HG02678 (cell line): ENCODE measurements around the gene PGLYRP1.

Experiments used
- ATAC-seq: cut with Tn5 transposase; IDR thresholded peaks from one replicate; pipeline ENCODE4 v1.9.1; 2021; ENCODE audit warnings: mild to moderate bottlenecking, moderate library complexity; ENCODE audit not compliant: unreplicated experiment

Gene PGLYRP1

DNA sequence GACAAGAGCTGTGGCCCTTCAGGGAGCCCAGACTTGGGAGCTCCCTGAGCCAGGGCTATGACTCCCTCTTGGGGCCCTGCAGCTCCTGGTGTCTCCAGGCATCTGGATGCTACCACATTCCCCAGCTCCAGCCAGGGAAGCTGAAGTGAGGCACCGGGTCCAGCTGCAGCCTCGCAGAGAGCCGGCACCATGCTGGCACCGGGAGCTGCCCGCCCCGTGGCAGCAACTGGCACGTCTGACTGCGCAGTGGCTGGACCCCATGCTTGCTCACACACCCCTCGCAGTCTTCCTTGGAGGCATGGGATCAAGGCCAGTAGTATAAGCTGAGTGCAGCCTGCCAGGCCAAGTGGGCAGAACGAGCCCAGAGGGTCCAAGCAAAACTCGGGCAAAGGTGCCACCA lies 10.5 kb upstream of the PGLYRP1 start:
- no peak for ATAC-seq

DNA sequence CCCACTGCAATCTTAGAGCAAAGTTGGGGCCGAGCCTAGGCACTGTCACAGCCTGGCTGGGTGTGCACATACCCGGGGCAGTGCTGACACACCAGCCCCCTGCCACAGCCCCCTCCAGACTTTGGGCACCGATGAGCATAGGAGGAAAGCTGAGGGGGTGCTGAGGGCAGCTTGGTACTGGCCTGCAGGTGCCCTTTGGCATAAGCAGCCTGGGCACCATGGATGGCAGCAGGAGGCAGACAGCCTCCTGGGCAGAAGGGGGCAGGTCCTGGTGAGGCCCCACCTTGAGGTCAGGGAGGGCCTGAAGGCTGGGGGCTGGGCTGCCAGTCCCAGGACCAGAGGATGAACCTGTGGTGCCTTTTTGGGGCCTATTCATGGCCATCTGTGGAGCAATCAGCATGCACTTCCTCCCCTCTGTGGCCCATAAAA lies 9.8 kb upstream of the PGLYRP1 start:
- no peak for ATAC-seq

DNA sequence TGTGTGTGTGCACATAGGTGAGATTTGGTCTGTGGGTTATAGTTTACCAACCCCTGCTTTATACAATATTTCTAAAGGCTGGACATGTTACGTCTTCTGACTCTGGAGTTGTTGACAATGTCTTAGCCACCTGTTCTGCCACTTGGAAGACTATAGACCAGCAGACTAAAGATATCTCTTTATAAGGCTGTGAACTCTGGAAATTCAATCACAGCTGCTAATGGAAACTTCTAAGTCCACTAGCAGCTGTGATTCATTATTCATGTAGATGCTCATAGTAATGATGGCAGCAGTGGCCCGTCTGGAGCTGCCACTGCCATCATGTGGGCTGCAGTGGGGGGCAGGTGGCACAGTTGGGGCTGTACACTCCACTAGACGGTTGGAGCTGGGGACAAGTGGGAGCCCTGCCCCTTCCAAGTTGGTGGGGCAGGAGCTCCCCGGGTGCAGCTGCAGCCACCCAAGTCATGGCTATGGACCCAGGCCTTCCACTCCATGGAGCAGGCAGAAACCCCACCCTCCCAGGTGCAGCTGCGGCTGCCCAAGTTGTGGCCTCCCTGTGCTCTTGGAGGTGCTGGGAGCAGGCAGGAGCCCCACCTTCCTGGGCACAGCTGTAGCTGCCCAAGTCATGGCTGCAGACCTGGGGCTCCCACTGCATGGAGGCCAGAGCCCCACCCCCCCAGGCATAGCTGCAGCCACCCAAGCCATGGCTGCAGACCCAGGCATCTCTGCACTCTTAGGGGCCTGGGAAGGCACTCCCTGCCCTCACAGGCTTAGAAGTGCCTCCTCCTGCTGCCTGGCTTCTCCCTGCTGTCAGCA lies 9.1 kb upstream of the PGLYRP1 start:
- ATAC-seq: no peak

DNA sequence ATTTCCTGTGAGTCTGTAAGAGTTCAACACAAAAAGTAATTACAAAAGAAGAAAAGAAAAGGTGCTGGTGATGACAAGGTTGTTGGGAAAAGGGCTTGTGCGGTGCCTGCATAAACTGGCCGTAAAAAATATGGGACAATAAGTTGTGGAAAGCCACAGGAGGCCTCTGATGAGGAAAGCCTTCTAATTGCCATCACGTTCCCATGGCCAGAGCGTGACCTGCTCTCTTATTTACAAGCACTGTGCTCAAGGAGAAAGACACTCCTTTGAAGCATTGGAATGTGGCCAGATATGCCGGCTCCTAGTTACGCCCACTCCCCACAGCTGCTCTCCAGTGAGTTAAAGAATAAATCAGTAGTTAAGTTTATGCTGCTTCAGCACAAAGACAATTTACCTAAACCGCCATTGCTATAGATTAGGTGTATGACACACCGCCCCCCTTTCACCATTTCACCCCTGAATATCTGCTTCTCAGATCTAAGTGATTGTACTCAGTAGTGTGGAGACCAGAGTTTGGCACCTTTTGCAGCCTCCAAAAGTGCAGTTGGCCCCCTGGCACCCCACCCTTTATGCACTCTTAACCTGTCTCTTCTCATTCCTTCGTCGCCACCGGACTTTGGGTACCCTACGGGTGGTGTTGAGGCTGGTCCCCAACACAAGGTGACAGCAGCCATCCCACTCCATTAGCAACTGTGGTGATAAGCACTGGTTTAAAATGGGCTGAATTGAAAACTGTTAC lies 8.1 kb upstream of the PGLYRP1 start:
- ATAC-seq: no peak

DNA sequence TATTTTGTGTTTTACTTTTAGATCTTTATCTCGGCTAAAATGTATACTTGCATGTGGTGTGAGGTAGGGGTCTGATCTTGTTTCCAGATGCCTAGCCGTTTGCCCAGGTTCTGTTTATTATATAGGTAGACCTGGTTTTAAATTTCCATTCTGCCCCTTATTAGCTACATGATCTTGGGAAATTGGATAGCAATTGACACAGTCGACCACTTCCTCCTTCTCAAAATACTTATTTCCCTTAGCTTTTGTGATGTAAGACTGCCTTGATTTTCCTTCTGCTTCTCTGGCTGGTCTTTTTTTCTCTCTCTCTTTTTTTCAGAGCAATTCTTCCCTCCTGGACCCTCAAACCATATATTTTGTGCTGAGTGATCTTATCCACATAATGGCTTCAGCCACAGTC lies 3.0 kb upstream of the PGLYRP1 start:
- no peak for ATAC-seq

DNA sequence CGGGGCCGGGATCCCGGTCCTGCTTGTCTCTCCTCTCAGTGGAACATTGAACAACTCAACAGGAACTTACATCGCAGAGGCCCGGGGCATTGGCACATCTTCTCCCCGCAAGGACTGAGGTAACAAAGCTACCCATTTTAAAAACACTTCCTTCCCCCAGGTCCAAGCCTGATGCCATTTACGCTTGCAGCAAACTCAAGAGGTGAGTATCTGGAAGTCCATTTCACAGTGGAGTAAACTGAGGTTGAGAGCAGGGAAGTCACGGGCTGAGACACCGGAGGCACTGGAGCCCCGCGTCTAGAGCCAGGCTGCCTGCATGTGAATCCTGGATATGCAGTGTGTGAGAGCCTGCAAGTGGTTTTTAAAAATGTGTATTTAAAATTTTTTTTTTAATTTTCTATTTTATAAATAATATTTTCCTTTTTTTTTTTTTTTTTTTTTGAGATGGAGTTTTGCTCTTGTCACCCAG lies 492 bp upstream of the PGLYRP1 start:
- no peak for ATAC-seq

DNA sequence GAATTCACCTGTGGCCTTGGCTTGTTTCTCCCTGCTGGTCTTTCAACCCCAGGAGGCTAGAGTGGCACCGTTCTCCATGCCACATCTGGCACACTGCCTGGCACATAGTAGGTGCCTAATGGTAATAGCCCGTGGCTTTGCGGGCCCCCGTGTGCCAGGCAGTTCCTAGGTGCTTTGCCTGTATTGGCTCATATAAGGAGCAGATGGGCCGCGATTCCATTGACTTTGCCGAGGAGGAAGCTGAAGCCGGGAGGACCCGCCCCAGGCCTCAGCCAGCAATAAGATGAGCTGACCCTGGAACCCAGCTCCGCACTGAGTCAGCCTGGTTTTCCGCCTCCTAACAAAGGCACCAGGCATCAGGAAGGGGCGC lies 807 bp downstream of the PGLYRP1 start:
- no peak for ATAC-seq

DNA sequence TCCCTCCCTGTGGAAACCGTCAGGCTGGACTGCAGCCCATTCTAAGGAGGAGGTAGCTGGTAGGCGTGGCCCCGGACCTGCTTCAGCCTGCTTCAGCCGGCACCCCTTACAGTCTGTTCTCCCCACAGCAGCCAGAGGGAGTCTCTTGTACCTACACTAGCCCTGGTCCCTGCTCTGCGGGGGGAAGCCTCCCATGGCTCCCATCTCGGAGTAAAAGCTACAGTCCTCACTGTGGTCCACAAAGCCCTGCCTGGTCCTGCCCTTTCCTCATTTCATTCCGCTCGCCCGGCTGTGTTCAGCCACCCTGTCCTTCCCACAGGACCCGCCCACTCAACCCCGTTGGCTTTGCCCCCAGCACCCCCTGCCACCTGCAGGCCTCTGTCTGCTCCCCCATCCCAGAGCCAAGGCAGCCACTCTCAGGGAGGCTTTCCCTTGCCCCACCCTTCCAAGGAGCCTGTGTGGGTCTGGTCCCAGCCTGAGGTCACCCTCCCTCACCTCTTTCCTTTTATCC lies 1.3 kb downstream of the PGLYRP1 start:
- no peak for ATAC-seq

DNA sequence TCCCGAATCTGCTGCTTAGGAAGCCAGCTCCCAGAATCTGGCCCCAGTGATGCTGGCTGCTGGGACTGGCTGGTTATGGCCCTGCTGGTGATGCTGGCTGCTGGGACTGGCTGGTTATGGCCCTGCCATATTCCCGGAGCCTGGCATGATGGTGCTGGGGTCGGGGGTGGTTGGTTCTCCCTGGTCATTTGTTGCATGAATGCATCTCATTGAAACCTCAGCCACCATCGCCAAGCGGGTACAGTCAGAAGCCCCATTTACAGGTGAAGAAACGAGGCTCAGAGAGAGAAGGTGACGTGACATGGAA lies 2.1 kb downstream of the PGLYRP1 start:
- no peak for ATAC-seq

DNA sequence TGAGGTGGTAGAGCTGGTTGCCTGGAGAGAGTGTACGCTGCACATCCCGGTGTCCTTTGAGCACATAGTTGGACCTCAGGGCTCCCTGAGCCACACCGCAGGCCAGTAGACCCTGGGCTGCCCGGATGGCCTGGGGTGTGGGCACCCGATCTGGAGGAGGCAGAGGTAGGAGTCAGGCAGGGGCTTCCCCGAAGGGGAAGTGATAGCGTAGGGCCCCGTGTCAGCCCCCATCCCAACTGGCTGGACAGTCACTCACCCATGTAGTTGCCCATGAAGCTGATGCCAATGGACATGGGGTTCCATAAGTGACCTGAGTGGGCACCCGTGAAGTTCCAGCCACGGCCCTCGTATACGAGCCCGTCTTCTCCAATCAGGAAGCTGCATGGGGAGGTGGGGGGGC lies 3.6 kb downstream of the PGLYRP1 start:
- no peak for ATAC-seq

DNA sequence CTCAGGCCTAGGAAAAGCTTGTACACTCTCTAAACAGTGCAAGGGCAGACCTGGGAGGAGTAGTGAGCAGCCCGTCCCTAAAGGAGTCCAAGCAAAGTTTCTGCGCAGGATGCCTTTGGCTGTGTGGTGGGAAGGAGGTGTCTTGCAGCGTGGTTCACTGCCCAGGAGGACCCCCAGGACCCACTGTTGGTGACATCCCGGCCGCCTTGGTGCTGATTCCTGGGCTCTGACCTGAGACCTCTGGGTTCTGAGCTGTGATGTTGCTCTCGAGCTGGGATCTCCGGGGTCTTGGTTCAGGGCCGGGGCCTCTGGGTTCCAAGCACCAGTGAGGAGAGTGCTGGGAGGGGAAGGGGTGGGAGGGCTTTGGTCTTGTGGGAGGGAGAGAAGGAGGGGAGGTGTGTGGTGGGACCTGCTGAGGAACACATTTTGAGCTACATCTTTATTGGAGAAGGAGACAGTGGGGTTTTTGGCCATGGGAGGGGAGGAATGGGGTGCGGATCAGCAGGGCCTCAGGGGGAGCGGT lies 4.1 kb downstream of the PGLYRP1 start:
- no peak for ATAC-seq

DNA sequence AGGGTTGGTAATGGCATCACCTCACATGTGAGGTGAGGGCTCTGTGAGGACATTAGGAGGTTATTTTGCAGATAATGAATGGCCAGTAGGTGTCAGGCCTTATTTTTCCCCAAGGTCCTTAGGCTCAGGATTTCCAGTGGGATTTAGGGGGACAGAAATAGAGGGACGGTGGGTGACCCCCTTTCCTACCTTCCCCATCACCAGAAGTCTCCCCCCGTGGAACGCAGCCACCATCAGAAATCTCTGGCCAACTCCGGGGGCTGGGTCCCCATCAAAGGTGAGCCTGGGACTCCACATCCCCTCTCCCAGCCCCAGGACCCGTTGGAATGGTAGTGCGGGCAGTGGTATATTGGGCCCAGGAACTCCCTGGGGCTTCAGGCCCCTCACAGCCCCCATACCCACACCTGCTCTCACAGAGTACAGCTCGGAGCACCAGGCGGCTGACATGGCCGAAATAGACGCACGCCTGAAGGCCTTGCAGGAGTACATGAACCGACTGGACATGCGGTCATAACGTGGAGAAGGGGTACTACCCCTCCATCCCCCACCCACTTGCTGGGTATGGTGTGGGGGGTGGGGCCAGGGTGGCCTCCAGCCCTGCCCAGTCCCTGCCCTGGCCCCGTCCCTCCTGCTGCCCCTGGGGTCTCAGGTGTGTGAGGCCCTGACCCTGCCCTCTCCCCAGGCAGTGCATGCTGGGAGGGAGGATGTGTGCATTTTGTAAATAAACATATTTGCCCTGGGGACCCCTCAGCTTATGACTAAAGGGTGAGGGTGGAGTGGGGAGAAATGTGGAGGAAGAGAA lies 4.8 kb downstream of the PGLYRP1 start:
- ATAC-seq: no peak

DNA sequence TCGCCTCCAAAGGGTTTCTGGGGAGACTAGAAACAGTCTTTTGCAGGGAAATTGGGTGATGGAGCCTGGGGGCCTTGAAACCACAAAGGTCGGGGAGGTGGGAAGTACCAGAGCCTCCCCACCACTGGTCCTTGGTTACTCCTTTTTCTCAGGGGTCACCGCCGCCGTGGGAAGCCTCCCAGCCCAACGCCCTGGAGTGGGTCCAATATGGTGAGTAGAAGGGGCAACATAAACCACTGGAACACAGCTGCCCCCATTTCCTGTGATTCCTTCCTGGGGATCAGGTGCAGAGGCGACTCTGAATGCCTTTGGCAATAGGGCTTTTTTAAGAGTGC lies 5.8 kb downstream of the PGLYRP1 start:
- ATAC-seq: no peak

DNA sequence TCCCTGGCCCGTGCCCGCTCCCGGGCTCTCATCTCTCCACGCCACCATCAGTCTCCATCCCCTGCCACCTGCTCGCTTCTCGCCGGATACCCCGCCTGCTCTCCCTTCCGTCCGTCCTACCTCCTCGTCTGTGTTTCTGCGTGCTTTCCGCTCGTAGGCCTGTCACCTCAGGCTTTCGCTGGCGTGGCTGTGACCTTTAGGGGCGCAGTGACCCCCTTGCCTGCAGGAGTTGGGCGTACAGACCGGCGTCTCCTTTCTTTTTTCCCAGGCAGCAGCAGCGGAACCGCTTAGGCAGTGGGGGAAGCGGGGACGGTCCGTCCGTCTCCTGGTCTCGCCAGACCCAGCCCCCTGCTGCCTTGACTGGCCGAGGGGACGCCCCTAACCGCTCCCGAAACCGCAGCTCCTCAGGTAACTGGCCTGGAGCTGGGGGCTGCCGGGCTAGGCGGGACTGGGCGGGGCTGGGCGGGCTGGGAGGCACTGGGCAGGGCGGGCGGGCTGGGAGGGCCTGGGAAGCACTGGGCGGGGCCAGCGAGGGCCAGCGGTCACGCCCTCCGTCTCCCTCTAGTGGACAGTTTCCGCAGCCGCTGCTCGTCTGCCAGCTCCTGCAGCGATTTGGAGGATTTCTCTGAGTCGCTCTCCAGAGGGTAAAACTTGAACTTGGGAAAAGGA lies 6.3 kb downstream of the PGLYRP1 start:
- peak; percentile 61 for ATAC-seq

DNA sequence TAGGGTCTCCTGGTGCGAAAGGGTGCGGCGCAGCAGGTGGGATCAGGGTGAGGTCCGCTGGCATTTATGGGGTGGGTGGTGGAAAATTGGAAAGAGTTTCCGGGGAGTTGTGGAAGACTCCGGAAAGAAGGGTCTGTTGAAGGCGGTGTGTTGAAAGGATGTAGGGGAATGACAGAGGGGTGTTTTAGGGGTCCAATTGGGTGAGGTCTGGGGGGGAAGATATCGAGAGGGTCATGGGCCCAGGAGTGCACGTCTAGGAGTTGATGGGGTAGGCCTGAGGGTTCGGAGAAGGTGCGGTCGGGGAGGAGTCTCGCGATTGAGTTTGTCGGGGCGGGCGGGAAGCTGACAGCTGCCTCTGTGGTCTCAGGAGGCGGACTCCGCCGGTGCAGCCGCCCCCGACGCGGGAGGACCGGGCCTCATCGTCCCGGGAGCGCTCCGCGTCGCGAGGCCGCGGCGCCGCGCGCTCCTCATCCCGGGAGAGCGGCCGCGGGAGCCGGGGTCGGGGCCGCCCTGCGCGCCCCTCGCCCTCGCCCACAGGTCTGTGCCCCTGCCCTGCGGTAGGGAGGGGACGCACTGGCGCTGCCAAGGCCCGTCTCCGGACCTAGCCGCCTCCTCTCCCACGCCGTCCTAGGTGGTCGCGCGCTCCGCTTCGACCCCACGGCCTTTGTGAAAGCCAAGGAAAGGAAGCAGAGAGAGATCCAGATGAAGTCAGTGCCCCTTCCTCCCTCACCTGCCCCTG lies 7.0 kb downstream of the PGLYRP1 start:
- peak; percentile 19 for ATAC-seq

DNA sequence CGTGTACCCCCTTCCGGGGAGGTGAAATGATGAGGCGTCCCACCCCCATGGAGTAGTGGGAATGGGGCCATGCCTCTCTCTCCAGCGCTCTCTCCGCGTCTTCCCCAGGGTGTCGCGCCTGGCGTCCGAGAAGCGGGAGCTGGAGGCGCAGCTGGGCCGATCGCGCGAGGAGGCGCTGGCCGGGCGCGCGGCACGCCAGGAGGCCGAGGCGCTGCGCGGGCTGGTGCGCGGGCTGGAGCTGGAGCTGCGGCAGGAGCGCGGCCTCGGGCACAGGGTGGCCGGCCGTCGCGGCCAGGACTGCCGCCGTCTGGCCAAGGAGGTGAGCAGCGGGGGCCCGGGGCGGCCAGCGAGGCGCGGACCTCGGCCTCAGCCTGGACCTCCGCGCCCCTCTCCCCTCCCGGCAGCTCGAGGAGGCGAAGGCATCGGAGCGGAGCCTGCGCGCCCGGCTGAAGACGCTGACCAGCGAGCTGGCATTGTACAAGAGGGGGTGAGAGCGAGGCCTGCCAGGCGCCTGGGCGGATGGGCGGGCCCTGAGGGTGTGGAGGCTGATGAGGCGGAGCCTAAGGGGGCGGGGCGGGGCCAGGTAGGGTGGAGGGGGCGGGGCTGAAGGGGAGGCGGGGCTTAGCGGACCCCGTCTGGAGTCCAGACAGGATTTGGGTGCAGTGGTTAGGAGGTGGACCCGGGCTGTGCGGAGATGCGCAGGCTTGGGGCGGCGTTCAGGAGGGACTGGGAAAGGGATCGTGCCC lies 7.7 kb downstream of the PGLYRP1 start:
- ATAC-seq: no peak

DNA sequence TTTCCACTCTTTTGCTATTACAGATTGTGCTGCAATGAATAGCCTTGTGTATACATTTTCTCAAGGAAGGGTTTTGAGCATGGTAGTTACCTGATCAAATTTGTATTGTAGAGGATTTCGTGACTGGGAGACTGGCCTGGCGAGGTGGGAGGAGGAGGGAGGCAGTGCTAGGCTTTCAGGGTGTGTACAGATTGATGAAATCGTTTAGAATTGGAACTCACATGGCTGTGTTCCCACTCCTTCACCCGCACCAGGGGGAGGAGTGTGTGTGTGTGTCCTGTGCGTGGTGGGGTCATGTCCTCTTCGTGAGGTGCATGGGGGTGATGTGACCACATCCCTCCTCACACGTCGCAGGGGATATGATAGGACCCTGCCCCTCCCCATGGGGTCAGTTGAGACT lies 8.3 kb downstream of the PGLYRP1 start:
- no peak for ATAC-seq

DNA sequence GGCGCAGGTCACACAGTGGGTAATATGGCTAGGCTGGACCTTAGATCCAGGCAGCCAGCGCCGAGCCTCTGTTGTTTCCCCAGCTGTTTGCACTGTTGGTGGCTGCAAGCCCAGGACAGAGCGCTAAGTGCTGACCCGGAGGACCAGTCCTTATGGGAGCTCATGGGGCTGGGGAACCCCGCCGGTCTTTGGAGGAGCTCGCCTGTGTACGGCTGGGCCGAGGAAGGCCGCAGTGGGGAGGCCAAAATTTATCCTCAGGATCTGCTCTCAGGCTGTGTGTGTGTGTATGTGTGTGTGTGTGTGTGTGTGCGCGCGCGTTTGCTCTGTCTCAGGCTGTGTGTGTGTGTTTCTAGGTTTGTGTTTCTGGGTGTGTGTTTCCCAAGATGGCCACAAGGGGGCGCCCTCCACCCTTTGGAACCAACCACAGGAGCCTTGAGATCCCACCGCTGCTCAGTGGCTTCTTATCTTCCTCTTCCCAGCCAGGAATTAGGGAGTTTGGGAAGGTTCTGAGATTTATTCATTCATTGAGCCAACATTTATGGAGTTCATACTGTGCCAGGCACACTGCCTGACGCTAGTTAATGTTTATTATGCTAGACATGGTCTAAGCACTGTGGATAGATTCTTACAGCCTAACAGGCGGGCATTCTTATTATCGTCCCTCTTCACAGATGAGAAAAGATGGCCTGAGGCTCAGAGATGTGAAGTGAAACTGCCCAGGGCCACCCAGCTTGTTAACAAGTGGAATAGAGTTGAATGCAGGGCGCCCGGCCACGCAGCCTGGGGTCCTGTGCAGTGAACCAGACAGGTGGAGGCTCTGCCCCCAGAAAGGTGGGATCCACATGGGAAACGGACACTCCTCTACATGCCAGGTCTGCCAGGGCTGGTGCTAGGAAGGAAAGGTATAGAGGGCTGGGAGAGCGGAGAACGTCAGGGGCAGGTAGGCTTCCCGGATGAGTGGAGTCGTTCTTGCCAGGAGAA lies 13.0 kb downstream of the PGLYRP1 start:
- ATAC-seq: no peak
